Astrocyte (in vitro differentiated cells and primary cell): ENCODE results near the gene RARRES1.

Source experiments
- EZH2 ChIP-seq: IDR thresholded peaks from 2 replicates; pipeline ENCODE4 v1.6.1; 2012; ENCODE audit warnings: mild to moderate bottlenecking, low read length, inconsistent platforms; ENCODE audit not compliant: insufficient read depth
- TF ChIP-seq, protein P1 (sequence below): IDR thresholded peaks from 2 replicates; pipeline ENCODE4 v1.5.1; 2011; ENCODE audit warnings: low read depth, mild to moderate bottlenecking, inconsistent platforms, low read length, moderate library complexity; ENCODE audit not compliant: insufficient read depth

DNA sequence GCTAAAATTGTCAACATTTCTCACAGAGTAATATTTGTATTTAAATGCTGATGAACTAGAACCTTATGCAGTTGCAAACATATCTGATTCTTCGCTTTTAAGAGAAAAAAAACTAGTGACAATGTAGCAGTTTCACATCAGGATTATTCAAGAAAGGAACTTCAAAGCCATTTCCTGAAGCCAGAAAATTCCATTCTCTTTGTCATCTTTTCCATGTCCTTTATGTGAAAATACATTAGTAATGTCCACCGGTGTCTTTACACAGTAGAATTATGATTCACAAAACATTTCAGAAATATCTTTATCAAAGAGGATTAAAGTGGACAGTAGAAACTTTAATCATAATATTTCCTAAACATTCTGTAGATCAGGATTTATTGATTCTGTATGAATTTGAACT is 47.1 kb downstream of the RARRES1 start:
- TF ChIP-seq, protein P1, sequence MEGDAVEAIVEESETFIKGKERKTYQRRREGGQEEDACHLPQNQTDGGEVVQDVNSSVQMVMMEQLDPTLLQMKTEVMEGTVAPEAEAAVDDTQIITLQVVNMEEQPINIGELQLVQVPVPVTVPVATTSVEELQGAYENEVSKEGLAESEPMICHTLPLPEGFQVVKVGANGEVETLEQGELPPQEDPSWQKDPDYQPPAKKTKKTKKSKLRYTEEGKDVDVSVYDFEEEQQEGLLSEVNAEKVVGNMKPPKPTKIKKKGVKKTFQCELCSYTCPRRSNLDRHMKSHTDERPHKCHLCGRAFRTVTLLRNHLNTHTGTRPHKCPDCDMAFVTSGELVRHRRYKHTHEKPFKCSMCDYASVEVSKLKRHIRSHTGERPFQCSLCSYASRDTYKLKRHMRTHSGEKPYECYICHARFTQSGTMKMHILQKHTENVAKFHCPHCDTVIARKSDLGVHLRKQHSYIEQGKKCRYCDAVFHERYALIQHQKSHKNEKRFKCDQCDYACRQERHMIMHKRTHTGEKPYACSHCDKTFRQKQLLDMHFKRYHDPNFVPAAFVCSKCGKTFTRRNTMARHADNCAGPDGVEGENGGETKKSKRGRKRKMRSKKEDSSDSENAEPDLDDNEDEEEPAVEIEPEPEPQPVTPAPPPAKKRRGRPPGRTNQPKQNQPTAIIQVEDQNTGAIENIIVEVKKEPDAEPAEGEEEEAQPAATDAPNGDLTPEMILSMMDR = no peak
- no peak for TF ChIP-seq EZH2
